NT2/D1 (cell line): ENCODE results near the gene MEX3B.

Experiments used
- SUZ12 ChIP-seq: IDR thresholded peaks from 2 replicates; pipeline ENCODE4 v1.6.1; 2011; ENCODE audit not compliant: insufficient read length, insufficient read depth; ENCODE audit errors: extremely low read depth
- ZNF274 ChIP-seq: IDR thresholded peaks from 2 replicates; pipeline ENCODE4 v1.6.1; 2011; ENCODE audit warnings: mild to moderate bottlenecking, low read depth, low read length

GRCh38 chr15:82040862-82041261, 5.0 kb downstream of the MEX3B start:
- no peak for TF ChIP-seq ZNF274
- no peak for TF ChIP-seq SUZ12
